CD8-positive, alpha-beta memory T cell (primary cell): ENCODE results near the gene SYMPK. TPM values are rescaled to one million over a fixed set of nuclear protein-coding genes. Genes with fewer than 3 reads are reported as not detected.
A peak's percentile ranks its signal among the peaks of the same experiment; 100 is the strongest.

Experiments used
- CTCF ChIA-PET: fragments of 350-600 bp; sonication (Branson Sonifier 250); formaldehyde crosslinking; loops from one replicate; lab custom pipeline; 2021; ENCODE audit warnings: antibody characterized with exemption; lab: Charles Lee
- POLR2A ChIA-PET: fragments of 350-600 bp; sonication (Branson Sonifier 250); formaldehyde crosslinking; loops from one replicate; lab custom pipeline; 2021; ENCODE audit warnings: antibody characterized with exemption; lab: Charles Lee
- DNase-seq, 5 donors: peaks; one replicate each; pipeline versions ENCODE4 v3.0.0 to v3.0.0-alpha.2; 2020 to 2022; ENCODE audit warnings: mixed read lengths in 1 of 5
- H3K27ac ChIP-seq: one replicate; pipeline ENCODE4 v1.7.0; 2013; ENCODE audit warnings: low read depth, mild to moderate bottlenecking, low read length, moderate library complexity
- H3K27me3 ChIP-seq: 2 replicates; pipeline ENCODE4 v1.7.0; 2013; ENCODE audit warnings: low read length, mild to moderate bottlenecking; ENCODE audit not compliant: insufficient read depth, poor library complexity, severe bottlenecking
- H3K36me3 ChIP-seq: 2 replicates; pipeline ENCODE4 v1.7.0; 2013; ENCODE audit warnings: mild to moderate bottlenecking, low read length, moderate library complexity; ENCODE audit not compliant: insufficient read depth
- H3K4me1 ChIP-seq: 2 replicates; pipeline ENCODE4 v1.7.0; 2013; ENCODE audit warnings: mild to moderate bottlenecking, low read length, moderate library complexity; ENCODE audit not compliant: insufficient read depth
- H3K4me3 ChIP-seq: 2 replicates; pipeline ENCODE4 v1.7.0; 2013; ENCODE audit warnings: mild to moderate bottlenecking, low read length
- H3K9me3 ChIP-seq: 2 replicates; pipeline ENCODE4 v1.7.0; 2013; ENCODE audit warnings: mild to moderate bottlenecking, low read length
- H3K27ac Mint-ChIP-seq, 8 donors: one replicate each; pipeline ENCODE4 v1.8.0; 2020 to 2021; ENCODE audit warnings: mixed read lengths in 8 of 8, mild to moderate bottlenecking in 6 of 8, inconsistent platforms in 3 of 8, moderate library complexity in 3 of 8
- H3K27me3 Mint-ChIP-seq, 2 donors: one replicate each; pipeline ENCODE4 v1.8.0; 2020 to 2021; ENCODE audit warnings: mixed read lengths in 2 of 2, mild to moderate bottlenecking in 1 of 2, moderate library complexity in 1 of 2
- H3K36me3 Mint-ChIP-seq, 3 donors: one replicate each; pipeline ENCODE4 v1.8.0; 2020 to 2021; ENCODE audit warnings: mixed read lengths in 3 of 3, inconsistent platforms in 1 of 3, mild to moderate bottlenecking in 1 of 3
- H3K4me1 Mint-ChIP-seq, 3 donors: one replicate each; pipeline ENCODE4 v1.8.0; 2020 to 2021; ENCODE audit warnings: mixed read lengths in 3 of 3, inconsistent platforms in 1 of 3, mild to moderate bottlenecking in 1 of 3
- H3K4me3 Mint-ChIP-seq, 7 donors: one replicate each; pipeline ENCODE4 v1.8.0; 2020 to 2021; ENCODE audit warnings: mixed read lengths in 7 of 7, mild to moderate bottlenecking in 6 of 7, moderate library complexity in 4 of 7, inconsistent platforms in 2 of 7
- H3K9me3 Mint-ChIP-seq, 5 donors: one replicate each; pipeline ENCODE4 v1.8.0; 2020 to 2022; ENCODE audit warnings: mixed read lengths in 5 of 5, mild to moderate bottlenecking in 3 of 5, moderate library complexity in 2 of 5, inconsistent platforms in 1 of 5
- polyA plus RNA-seq: library from polyadenylated mRNA; unstranded; fragments of 300-500 nt; fragmentation: Illumina TruSeq; gene quantifications from one replicate; pipeline ENCODE4 v1.2.3, GENCODE V29; 2021
- total RNA-seq, 2 experiments: library from RNA; stranded (reverse); gene quantifications; one replicate each; pipeline ENCODE4 v1.2.3, GENCODE V29; 2021

The SYMPK gene
- total and polyA plus RNA-seq, 3 experiments from 2014 or later = 17.5 to 119 (median 116) TPM

- peaks cover 35% of the 10 kb centered on the region for H3K36me3 ChIP-seq
- no peak overlapping the region for H3K4me3 ChIP-seq
- CTCF ChIA-PET = no interaction called here
- Mint-ChIP-seq H3K36me3 (peaks cover 10 to 85% (median 26%) of the 10 kb centered on the region in 3 donors), H3K4me3 (no peak overlapping the region), H3K27me3 (peaks cover 0 to 3% of the 10 kb centered on the region in 2 donors), H3K4me1 (peaks cover 0 to 2% (median 0%) of the 10 kb centered on the region in 3 donors), H3K27ac (no peak overlapping the region), H3K9me3 (no peaks in the 10 kb centered on the region)
- no peaks in the 10 kb centered on the region for H3K27me3 ChIP-seq
- H3K27ac ChIP-seq = no peak overlapping the region
- H3K4me1 ChIP-seq = no peaks in the 10 kb centered on the region
- H3K9me3 ChIP-seq = no peaks in the 10 kb centered on the region
- POLR2A ChIA-PET = no interaction called here
- no peak for DNase-seq
These were observed 36.0 kb downstream of the SYMPK start for GRCh38 chr19:45826934-45827333.

GRCh38 chr19:45825917-45826893 is 36.7 kb downstream of the SYMPK start:
- Histone ChIP-seq H3K9me3 (no peaks in the 10 kb centered on the region), H3K4me3 (no peak overlapping the region), H3K36me3 (peaks cover 28% of the 10 kb centered on the region), H3K27me3 (no peaks in the 10 kb centered on the region), H3K4me1 (no peaks in the 10 kb centered on the region), H3K27ac (no peak overlapping the region)
- Mint-ChIP-seq H3K27ac (no peak overlapping the region), H3K9me3 (no peaks in the 10 kb centered on the region), H3K27me3 (peaks cover 0 to 2% of the 10 kb centered on the region in 2 donors), H3K36me3 (peaks cover 10 to 85% (median 22%) of the 10 kb centered on the region in 3 donors), H3K4me1 (peaks cover 0 to 2% (median 0%) of the 10 kb centered on the region in 3 donors), H3K4me3 (no peak overlapping the region)
- CTCF ChIA-PET = no interaction called here
- no peak for DNase-seq
- POLR2A ChIA-PET = no interaction called here

- no peak for DNase-seq
- Histone ChIP-seq H3K27me3 (no peaks in the 10 kb centered on the region), H3K4me1 (no peaks in the 10 kb centered on the region), H3K4me3 (no peak overlapping the region), H3K9me3 (no peaks in the 10 kb centered on the region), H3K36me3 (peaks cover 24% of the 10 kb centered on the region), H3K27ac (no peak overlapping the region)
- peaks cover 0 to 2% (median 0%) of the 10 kb centered on the region in 3 donors for H3K4me1 Mint-ChIP-seq
- ChIA-PET POLR2A (no interaction called here), CTCF (interaction anchor here (1.3 kb wide), 2 partner anchors 9 to 57 kb away, joined by 3 to 4 read pairs; no protein-coding TSS in a partner anchor)
- peak overlapping the region in 1 of 8 donors; percentile 47 for H3K27ac Mint-ChIP-seq
- H3K9me3 Mint-ChIP-seq = no peaks in the 10 kb centered on the region
- no peaks in the 10 kb centered on the region for H3K27me3 Mint-ChIP-seq
- no peak overlapping the region for H3K4me3 Mint-ChIP-seq
- H3K36me3 Mint-ChIP-seq = peaks cover 9 to 82% (median 23%) of the 10 kb centered on the region in 3 donors
These were observed 37.7 kb downstream of the SYMPK start for GRCh38 chr19:45825263-45825605.

- H3K9me3 Mint-ChIP-seq = no peaks in the 10 kb centered on the region
- peaks cover 19% of the 10 kb centered on the region for H3K36me3 ChIP-seq
These were observed 38.2 kb downstream of the SYMPK start for GRCh38 chr19:45824531-45825262.

GRCh38 chr19:45824041-45824471 is 38.9 kb downstream of the SYMPK start:
- DNase-seq = no peak
- H3K27ac Mint-ChIP-seq = peak overlapping the region in 2 of 8 donors; percentile 28 to 62
- POLR2A ChIA-PET = no interaction called here
- Histone ChIP-seq H3K27me3 (no peaks in the 10 kb centered on the region), H3K36me3 (peaks cover 15% of the 10 kb centered on the region), H3K9me3 (no peaks in the 10 kb centered on the region), H3K4me3 (no peak overlapping the region), H3K27ac (no peak overlapping the region), H3K4me1 (no peaks in the 10 kb centered on the region)
- CTCF ChIA-PET = interaction anchor here (1.3 to 1.4 kb wide), 3 partner anchors 10 to 59 kb away, joined by 3 to 5 read pairs (median 4); no protein-coding TSS in a partner anchor
- H3K36me3 Mint-ChIP-seq = peaks cover 7 to 78% (median 17%) of the 10 kb centered on the region in 3 donors
- no peaks in the 10 kb centered on the region for H3K27me3 Mint-ChIP-seq
- no peak overlapping the region for H3K4me3 Mint-ChIP-seq
- no peaks in the 10 kb centered on the region for H3K9me3 Mint-ChIP-seq
- no peaks in the 10 kb centered on the region for H3K4me1 Mint-ChIP-seq

More at GRCh38 chr19:45824531-45825262, 38.2 kb downstream of the SYMPK start:
- DNase-seq = no peak
- H3K27ac Mint-ChIP-seq = peak overlapping the region in 2 of 8 donors; percentile 28 to 62
- Histone ChIP-seq H3K27ac (no peak overlapping the region), H3K9me3 (no peaks in the 10 kb centered on the region), H3K27me3 (no peaks in the 10 kb centered on the region), H3K4me3 (no peak overlapping the region), H3K4me1 (no peaks in the 10 kb centered on the region)
- peaks cover 0 to 2% (median 0%) of the 10 kb centered on the region in 3 donors for H3K4me1 Mint-ChIP-seq
- ChIA-PET POLR2A (no interaction called here), CTCF (interaction anchor here (1.3 to 1.4 kb wide), 3 partner anchors 10 to 58 kb away, joined by 3 to 5 read pairs (median 4); no protein-coding TSS in a partner anchor)
- no peaks in the 10 kb centered on the region for H3K27me3 Mint-ChIP-seq
- peaks cover 7 to 81% (median 23%) of the 10 kb centered on the region in 3 donors for H3K36me3 Mint-ChIP-seq
- H3K4me3 Mint-ChIP-seq = no peak overlapping the region

GRCh38 chr19:45823182-45823581 is 39.8 kb downstream of the SYMPK start:
- Mint-ChIP-seq H3K4me3 (no peak overlapping the region), H3K27ac (no peak overlapping the region), H3K27me3 (no peaks in the 10 kb centered on the region), H3K4me1 (no peaks in the 10 kb centered on the region), H3K36me3 (peaks cover 3 to 70% (median 10%) of the 10 kb centered on the region in 3 donors), H3K9me3 (no peaks in the 10 kb centered on the region)
- no peaks in the 10 kb centered on the region for H3K9me3 ChIP-seq
- H3K27ac ChIP-seq = no peak overlapping the region
- ChIA-PET CTCF (no interaction called here), POLR2A (no interaction called here)
- no peak overlapping the region for H3K4me3 ChIP-seq
- DNase-seq = no peak
- peaks cover 10% of the 10 kb centered on the region for H3K36me3 ChIP-seq
- H3K4me1 ChIP-seq = no peaks in the 10 kb centered on the region
- H3K27me3 ChIP-seq = no peaks in the 10 kb centered on the region

GRCh38 chr19:45822716-45823115 is 40.2 kb downstream of the SYMPK start:
- no peak overlapping the region for H3K4me3 Mint-ChIP-seq
- POLR2A ChIA-PET = no interaction called here
- Histone ChIP-seq H3K4me3 (no peak overlapping the region), H3K36me3 (peaks cover 5% of the 10 kb centered on the region), H3K27ac (no peak overlapping the region), H3K9me3 (no peaks in the 10 kb centered on the region), H3K4me1 (no peaks in the 10 kb centered on the region), H3K27me3 (no peaks in the 10 kb centered on the region)
- DNase-seq = no peak
- no peaks in the 10 kb centered on the region for H3K27me3 Mint-ChIP-seq
- H3K4me1 Mint-ChIP-seq = no peaks in the 10 kb centered on the region
- peaks cover 3 to 66% (median 7%) of the 10 kb centered on the region in 3 donors for H3K36me3 Mint-ChIP-seq
- H3K27ac Mint-ChIP-seq = peak overlapping the region in 1 of 8 donors; percentile 79
- CTCF ChIA-PET = interaction anchor here (0.7 kb wide), 2 partner anchors 61 to 81 kb away, joined by 3 read pairs; no protein-coding TSS in a partner anchor
- H3K9me3 Mint-ChIP-seq = no peaks in the 10 kb centered on the region
